Cortex of kidney (tissue), 1 donor: ENCODE results near the gene VARS2.
"Not testable (repeated sequence)": the region's sequence is repeated elsewhere in the genome, so short reads cannot be mapped to it uniquely, and the experiment has no call there.

Experiments
- DNase-seq: peaks from one replicate; lab custom pipeline; 2025; lab: John Stamatoyannopoulos, UW

VARS2 gene

DNA sequence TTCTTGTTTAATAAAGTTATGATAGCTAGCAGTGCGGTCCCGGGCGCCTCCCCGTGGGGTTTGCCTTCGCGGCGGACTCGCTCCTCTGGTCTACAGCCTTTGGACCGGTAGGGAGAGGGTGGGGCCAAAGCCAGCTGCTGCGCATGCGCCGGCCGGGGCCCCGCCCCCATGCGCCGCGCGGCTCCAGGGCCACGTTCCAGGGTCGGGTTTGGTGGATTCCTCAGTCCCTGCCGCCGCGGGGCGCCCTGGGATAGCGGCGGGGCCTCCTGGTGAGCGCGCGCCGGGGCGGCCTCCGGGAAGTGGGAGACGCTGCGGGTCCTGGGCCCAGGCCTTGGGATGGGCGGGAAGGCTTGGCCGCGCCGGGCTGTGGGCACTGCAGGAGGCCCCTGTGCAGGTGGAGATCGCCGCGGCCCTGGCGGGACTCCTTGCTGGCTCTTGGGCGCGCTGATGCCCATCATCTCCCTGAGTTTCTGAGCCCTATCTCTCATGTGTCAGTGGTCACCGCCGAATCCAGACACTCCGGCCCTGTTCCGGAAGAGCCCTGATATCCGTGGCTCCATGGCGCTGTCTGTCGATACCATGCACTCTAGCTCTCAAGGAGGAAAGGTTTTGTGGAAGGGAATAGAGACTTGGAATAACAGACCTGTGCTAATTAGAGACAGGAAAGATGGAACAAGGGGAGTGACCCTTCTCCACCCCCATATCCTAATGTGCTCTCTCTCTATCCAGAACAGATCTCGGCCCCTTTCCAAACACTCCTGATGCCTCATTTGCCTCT is at the start of gene VARS2:
TSS of gene VARS2 (plus strand) at position 163 of the 778 bp plus-strand sequence. CDS start at position 762, 599 bp downstream.
- no peak for DNase-seq

DNA sequence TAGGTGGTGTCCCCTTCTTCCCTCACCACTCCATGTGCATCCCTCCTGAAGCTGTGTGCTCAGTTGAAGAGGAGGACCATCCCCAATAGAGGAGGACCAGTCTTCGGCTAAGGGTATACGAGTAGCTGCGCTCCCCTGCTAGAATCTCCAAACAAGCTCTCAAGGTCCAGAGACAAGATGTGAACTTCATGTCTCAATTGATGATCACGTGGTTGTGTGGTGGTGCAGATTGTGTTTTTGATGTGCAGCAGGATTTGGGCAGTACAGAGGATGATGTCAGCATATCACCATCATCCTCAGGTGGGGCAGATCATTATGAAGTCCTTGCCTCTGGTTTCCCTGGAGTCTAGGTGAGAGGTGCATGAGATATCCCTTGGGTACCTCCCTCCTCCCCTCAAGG is 49.7 kb upstream of the VARS2 start:
- no peak for DNase-seq

DNA sequence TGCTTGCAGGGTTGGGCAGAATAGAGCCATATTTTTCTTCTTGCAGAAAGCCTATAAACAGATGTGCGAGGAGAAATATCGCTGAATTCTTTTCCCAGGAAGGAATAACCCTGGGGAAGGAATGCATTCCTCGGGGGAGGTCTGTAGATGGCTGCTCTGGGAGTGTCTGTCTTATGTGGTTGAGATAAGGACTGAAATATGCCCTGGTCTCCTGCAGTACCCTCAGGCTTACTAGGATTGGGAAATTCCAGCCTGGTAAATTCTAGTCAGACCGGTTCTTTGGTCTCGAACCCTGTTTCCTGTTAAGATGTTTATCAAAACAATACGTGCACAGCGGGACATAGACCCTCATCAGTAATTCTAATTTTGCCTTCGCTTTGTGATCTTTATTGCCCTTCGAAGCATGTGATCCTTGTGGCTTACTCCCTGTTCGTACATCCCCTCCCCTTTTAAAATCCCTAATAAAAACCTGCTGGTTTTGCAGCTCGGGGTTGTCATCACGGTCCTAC is 44.7 kb upstream of the VARS2 start:
- DNase-seq: not testable (repeated sequence)

DNA sequence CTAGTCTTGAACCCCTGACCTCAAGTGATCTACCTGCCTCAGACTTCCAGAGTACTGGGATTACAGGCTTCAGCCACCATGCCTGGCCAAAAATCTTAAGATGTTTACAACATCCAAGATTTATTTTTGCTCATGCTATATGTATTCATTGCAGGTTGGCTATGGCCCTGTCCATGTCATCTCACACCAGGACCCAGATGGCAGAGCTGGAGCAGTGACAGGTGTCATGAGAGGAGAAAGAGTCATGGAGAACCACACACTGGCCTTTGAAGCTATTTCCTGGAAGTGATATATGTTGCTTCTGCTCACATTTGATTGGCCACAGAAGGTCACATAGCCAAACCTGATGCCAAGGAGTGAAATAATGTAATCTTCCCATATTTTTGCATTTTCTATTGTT is 43.5 kb upstream of the VARS2 start:
- DNase-seq: no peak

DNA sequence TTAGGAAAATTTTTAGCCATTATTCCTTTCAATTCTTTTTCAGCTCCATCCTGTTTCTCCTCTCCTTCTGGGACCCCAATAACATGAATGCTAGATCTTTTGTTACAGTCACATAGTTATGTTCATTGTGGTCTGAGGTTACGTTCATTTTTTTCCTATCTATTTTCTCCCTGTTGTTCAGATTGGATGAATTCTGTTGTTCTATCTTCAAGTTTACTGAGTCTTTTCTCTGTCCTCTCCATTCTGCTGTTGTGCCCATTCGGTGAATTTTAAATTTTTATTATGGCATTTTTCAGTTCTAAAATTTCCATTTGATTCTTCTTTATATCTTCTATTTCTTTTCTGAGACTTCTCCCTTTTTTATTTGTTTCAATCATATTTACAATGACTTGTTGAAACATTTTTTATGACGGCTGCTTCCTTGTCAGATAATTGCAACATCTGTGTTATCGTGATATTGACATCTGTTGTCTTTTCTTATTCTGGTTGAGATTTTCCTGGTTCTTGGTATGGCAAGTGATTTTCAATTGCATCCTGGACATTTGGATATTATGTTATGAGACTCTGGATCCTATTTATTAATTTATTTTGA is 42.4 kb upstream of the VARS2 start:
- no peak for DNase-seq

DNA sequence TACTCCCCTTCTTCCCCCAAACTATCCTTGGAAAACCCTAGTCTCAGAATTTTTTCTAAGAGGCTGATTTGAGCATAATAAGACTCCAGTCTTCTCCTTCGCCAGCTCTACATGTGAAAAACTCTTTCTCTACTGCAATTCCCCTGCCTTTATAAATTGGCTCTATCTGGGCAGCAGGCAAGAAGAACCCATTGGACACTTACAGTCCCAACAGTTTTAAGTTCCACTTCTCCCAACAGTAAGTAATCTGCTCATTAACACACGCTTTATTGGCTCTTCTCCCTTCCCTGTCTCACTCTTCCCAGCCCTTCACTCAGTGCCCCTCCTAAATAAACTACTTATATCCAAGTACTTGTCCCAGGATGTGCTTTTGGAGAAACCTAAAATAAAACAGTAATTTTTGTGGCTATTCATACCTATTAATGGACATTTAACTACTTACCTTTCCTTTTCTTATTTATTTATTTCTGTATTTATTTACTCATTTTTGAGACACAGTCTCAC is 40.8 kb upstream of the VARS2 start:
- DNase-seq: no peak

DNA sequence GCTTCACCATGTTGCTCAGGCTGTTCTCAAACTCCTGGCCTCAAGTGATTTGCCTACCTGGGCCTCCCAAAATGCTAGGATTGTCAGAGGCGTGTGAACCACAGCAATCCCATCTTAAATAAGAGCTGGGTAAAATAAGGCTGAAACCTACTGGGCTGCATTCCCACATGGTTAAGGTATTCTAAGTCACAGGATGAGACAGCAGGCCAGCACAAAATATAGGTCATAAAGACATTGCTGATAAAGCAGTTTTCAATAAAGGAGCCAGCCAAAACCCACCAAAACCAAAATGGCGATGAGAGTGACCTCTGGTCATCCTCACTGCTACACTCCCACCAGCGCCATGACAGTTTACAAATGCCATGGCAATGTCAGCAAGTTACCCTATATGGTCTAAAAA is 40.2 kb upstream of the VARS2 start:
- not testable (repeated sequence) for DNase-seq

DNA sequence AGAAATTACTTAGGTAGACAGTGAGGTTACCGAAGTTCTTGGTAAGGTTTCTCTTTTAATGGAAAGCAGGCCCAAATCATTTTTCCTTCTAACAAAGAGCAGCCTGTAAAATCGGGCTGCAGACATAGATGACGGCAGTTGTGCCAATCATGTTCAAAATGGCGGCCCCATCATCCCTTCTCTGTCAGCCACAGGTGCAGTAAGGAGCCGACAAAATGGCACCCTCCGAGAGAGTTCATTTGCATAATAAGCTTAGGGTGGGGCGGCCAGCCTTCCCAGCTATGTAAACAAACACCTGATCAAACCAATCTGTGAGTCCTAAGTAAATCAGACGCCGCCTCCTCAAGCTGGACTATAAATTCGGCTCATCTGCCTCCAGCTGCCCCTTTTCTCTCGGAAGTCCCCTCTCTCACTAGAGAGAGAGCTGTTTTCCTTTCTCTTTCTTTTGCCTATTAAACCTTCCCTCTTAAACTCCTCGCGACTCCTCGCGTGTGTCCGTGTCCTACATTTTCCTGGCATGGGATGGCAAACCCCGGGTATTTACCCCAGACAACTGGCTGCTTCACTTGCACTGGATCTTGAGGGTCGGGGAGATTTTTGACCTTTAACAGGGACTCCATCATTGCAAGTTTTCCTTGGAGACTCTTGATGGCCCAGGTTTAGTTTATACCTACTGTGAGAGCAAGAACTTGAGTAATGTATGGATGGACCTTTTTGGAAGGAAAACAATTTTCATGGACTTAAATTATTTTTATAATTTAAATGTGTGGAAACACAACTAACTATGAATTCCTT is 38.6 kb upstream of the VARS2 start:
- DNase-seq: no peak

DNA sequence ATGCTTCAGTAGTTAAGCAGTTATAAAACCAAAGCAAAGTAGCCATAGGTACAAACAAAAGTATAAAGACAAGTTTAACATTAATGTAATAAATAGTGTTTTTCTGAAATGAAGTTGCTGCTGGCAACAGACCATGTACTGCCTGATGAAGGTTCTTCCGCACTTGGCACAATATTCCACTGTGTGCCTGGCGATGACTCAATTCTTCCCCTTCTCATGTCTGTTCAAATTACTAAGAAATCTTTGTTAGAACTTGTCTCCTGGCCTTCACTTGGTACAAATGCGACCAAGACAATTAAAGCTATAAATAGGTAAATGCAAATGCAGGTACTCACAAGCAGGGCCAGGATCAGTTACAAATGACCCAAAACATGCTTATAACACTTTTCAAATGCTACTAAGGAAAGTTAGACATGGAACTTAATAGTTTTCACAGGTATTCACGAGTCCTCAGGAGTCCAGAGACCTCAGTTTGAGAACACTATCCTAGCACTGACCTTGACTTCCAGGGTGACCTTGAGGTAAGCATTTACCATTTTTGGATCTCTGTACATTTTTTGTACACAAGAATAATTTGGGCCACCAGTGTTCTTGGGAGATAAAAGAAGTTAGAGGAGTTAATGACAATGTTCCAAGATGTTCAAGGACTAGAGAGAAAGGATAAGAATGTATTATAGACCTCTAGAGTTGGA is 37.9 kb upstream of the VARS2 start:
- no peak for DNase-seq

DNA sequence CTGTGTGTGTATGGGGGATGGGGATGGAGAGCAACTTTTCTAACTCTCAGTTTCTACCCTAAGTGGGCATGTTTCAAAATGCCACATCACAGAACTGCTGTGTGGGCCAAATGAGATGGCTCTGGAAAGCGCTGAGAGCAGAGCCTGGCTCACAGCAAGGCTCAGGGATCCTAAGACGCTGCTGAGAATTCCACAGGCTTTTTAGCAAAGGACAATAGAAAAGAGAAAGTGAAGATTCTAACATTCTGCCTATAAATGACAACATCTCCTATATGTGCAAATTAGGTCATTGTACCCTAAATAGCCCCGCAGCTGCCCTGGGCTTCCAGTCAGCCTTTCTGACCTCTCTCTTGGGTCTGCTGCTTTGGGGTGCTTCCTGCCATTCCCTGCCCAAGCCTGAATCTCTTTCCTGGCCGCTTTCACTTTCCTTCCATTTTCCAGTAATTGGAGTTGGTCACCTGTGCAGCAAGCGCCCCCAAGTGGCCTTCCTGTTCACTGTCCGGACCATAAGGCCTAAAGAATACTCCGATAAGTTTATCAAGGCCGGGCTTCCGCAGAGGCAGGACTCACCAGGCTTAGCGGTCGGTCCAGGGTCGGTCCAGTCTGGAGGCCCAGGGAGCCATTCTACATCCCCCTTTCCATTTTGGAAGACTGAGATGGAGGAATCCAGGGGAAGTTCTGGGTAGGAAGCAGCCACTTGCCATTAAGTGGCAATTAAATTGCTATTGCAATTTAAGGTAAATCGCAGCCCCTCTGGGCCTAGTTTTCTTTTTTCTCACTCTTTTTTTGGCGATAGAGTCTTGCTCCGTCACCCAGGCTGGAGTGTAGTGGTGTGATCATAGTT is 36.4 kb upstream of the VARS2 start:
- DNase-seq: no peak

DNA sequence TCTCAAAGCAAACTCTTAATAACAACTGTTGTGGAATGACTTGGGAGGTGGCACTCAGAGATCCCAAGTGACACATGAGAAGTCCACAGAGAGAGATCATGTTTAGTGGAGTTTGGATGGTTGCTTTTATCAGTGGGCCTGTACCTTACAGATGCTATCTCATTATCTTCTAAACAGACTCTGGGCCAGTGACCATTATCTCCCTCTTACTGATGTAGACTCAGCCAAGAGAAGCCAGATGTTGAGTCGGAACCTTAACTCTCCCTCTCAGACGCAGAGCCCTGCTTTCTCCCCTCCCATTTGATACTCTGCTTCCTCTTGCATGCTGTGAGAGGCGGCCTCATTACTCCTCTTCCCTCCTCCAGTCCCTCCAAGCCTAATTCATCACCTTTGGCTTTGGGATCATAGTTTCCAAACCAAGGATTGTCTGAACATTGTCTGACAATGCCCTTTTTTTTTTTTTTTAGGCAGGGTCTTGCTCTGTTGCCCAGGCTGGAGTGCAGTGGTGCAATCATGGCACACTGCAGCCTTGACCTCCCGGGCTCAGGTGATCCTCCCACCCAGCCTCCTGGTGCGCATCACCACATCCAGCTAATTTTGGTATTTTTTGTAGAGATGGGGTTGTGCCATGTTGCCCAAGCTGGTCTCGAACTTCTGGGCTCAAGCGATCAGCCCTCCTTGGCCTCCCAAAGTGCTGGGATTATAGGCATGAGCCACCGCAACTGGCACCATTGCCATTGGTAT is 34.2 kb upstream of the VARS2 start:
- DNase-seq: no peak

DNA sequence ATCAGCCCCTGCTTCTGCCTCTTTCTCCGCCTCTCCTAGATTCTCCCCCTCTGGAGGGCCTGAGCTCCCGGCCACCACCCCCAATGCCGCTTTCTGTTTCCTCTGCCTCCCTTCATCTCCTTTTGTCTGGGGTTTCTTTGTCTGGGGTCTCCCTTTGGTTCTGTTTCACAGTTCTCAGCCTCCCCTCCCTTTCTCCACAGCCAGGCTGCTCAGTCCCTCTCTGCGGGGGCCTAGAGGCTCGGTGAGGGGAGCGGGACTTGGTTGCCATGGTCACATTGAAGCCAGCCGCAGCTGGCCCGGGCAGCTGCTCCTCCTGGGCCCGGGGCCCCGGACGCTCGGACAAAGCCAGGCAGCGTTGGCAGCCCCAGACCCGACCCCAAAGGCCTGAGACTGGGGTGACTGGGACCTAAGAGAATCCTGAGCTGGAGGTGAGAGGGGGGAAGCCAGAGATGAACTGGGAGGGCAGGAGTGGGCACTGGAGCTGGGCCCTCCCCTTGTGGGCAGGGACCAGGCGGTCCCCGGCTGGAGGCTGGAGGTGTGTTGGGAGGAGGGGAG is 33.3 kb upstream of the VARS2 start:
- no peak for DNase-seq

DNA sequence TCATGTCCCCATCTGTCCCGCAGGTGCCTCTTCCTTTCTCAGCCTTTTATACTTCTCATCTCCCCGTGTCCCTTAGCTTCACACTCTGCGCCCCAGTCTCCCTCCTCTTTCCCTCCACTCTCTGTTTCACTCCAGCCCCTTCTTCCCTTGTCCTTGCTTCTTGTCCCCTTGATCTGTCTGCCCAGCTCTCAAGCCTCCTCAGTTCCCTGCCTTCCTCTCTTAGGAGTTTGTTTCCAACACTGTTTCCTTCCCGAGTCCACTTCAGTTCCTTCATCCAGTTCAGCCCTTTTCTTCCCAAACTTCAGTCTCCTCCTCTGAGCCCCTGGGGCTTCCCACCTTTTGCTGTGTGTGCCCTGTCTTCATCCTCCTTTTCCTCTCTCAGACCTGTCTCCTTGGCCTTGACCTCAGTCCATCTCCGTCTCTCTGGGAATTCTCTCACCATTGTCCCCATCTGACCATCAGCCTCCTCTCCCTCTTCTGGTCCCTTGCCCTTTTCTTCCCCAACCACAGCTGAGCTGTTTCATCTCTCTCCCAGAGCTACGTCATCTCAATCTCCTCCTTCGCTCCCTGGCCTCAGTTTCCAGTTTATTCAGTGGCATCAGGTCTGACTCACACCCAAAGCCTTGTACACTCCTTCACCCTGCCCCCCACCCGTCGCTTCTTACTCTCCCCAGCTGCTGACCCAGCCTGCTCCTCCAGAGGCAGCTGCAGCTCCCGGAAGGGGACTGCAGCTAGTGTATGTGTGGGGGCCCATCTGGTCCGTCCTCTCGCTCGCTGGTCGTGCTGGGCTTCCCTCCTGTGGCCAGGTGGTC is 32.4 kb upstream of the VARS2 start:
- DNase-seq: no peak

DNA sequence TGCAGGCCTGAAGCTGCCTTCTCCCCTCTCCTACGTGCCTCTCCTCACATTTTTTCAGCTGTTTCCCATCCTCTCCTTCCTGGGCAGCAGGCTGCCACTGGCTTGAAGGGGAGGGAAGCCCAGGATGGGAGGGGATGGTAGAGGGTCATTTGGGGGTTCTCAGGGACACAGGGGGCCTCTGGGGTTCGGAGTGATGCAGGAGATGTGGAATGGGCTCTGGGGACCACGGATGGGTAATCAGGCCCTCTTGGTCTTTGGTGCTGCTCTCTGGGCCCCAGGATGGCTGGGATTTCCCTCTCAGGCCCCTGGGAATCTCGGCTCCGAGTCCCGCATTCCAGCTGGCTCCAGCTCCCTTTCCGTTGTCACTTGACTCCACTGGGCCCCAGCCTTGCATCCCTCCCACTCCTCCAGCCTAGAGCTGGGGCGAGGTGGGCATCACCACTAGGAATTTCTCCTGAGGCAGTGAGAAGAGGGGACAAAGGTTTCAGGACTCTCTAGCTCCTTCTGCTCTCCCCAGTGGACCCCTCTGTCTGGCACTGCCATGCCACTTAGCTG is 31.8 kb upstream of the VARS2 start:
- DNase-seq: no peak

DNA sequence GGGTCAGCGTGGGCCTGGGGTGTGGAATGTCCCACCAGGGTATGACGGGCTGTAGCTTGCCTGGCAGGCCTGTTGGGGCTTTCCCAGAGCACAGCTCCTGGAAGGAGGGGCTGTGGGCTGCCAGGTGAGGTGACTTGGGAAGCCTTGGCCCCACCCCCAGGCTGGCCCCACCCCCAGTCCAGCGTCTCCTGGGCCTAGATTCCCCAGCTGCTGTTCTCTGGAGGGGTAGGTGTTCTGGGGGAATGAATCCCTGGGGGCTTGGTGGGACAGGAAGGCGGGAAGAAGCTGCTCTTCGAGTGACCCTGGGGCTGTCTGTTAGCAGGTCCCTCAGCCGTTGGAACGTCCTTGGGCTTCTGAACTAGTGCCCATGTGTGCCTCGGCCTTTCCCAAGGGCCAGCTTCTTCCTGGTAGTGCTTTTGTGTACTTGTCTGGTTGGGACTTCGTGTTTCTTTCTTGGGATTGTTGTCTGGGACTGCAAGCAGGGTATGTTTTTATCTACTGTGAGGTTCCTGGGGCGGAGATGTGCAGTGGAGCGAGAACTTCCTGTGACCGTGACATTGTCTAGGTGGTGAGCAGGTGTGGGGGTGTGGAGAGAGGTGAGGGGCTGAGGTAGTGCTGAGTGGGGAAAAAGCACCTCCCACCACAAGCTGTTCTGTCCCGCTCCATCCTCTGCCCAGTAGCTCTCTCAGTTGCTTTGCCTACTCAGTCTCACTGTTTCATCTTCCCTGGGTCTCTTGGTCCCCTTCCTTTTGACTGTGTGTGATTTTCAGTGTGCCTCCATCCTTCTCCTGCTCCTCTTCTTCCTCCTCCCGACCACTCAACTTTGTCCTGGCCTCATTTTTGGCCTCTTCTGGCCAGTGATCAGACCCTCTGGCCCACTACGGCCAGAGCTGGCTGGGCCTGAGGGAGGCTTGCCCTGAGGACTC is 31.0 kb upstream of the VARS2 start:
- DNase-seq: no peak

DNA sequence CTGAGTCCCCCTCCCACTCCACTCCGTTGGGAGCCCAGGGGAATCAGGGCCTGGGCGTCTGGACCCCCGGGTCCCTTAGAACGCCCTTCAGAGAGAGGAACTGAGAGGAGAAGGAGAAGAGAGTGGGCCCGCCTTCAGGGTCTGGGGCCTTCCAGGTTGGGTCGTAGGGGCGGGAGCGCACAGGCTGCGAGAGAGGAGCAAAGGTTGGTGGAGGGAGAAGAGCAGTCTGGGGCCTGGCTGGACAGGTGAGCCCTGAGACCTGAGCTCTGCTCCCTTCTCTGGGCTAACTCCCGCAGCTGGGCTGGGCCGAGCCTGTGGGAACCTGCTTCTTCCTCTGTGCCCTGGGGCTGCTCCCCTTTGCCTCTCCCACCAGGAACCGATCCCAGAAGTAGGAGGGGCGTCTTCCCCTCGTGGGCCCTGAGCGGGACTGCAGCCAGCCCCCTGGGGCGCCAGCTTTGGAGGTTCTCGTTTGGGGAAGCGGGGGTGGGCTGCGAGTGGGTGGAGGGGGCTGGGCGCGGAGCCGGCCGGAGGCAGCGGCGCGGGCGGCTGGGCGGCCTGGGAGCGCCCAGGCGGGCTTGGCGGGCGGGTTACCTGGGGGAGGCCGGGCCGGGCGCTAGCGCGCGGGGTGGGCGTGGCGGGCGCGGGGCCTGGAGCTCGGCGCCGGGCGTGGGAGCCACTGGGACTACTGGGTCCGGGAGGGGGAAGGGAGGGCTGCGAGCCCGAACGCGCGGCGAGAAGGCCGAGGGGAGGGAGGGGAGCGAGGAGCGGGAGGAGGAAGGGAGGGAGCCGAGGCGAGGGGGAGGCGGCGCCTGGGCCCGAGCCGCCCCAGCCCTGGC is 30.1 kb upstream of the VARS2 start, which contains the start of gene DDR1:
TSS of gene DDR1 (plus strand) at position 835 of the 836 bp plus-strand sequence. CDS start 4,211 bp downstream, outside the sequence.
- no peak for DNase-seq
